A673 (cell line): ENCODE data around the gene RGS3. TPM values are rescaled to one million over a fixed set of nuclear protein-coding genes. Genes with fewer than 3 reads are reported as not detected.

Experiments
- BruUV-seq: library from RNA; stranded (reverse); fragments of 400-500 nt; replicated peaks from 2 replicates; lab custom pipeline; 2021; lab: Mats Ljungman, UMichigan
- CTCF ChIA-PET: fragments of 300-600 bp; sonication (Branson Sonifier 250); formaldehyde crosslinking; loops from one replicate; lab custom pipeline; 2022; ENCODE audit warnings: antibody characterized with exemption; lab: Charles Lee
- POLR2A ChIA-PET: fragments of 300-600 bp; sonication (Branson Sonifier 250); formaldehyde crosslinking; loops from one replicate; lab custom pipeline; 2022; ENCODE audit warnings: antibody characterized with exemption; ENCODE audit not compliant: low non-redundant PET; lab: Charles Lee
- DNase-seq: peaks from one replicate; pipeline ENCODE4 v3.0.0-alpha.2; 2015; ENCODE audit warnings: low spot score
- H3K27ac ChIP-seq: fragments of 200-600 bp; sonication (generic); 2 replicates; pipeline ENCODE4 v1.5.1; 2016; ENCODE audit warnings: mixed run types, low read depth, mild to moderate bottlenecking, mixed read lengths, antibody characterized with exemption, low read length; ENCODE audit not compliant: poor library complexity, severe bottlenecking
- H3K27me3 ChIP-seq: fragments of 200-600 bp; sonication (generic); replicated peaks from 2 replicates; pipeline ENCODE4 v1.6.1; 2017; ENCODE audit warnings: mixed run types, low read depth, mild to moderate bottlenecking, mixed read lengths, antibody characterized with exemption, low read length; ENCODE audit not compliant: insufficient read depth, poor library complexity
- H3K36me3 ChIP-seq: fragments of 200-600 bp; sonication (generic); 2 replicates; pipeline ENCODE4 v1.6.1; 2016; ENCODE audit warnings: mixed run types, mild to moderate bottlenecking, mixed read lengths, antibody characterized with exemption, low read length; ENCODE audit not compliant: insufficient read depth, poor library complexity, severe bottlenecking
- H3K4me1 ChIP-seq: fragments of 200-600 bp; sonication (generic); 2 replicates; pipeline ENCODE4 v1.6.1; 2017; ENCODE audit warnings: mixed run types, mild to moderate bottlenecking, mixed read lengths, antibody characterized with exemption, low read length; ENCODE audit not compliant: insufficient read depth, poor library complexity, severe bottlenecking
- H3K4me3 ChIP-seq: fragments of 200-600 bp; sonication (generic); 2 replicates; pipeline ENCODE4 v1.5.1; 2016; ENCODE audit warnings: low read depth, mixed run types, mild to moderate bottlenecking, mixed read lengths, low read length; ENCODE audit not compliant: poor library complexity, severe bottlenecking
- H3K9me3 ChIP-seq: fragments of 200-600 bp; sonication (generic); 2 replicates; pipeline ENCODE4 v1.6.1; 2016; ENCODE audit warnings: mixed run types, low read depth, mild to moderate bottlenecking, mixed read lengths, antibody characterized with exemption, low read length; ENCODE audit not compliant: poor library complexity, severe bottlenecking
- CTCF ChIP-seq: fragments of 300-800, 200-600 bp; sonication (generic); conservative IDR thresholded peaks from 2 replicates; pipeline ENCODE4 v1.5.1; 2017; ENCODE audit warnings: low read depth, mild to moderate bottlenecking, antibody characterized with exemption, low read length, moderate library complexity, mixed read lengths
- EZH2 ChIP-seq: fragments of 200-600 bp; sonication (generic); IDR thresholded peaks from 2 replicates; pipeline ENCODE4 v1.6.1; 2017; ENCODE audit warnings: borderline replicate concordance, low read depth, mild to moderate bottlenecking, mixed read lengths, antibody characterized with exemption, low read length; ENCODE audit not compliant: poor library complexity, severe bottlenecking
- intact Hi-C: fragments of 100-400 bp; cut with micrococcal nuclease; formaldehyde crosslinking; loops from one replicate; pipeline ENCODE4 v1.10.0; 2022; ENCODE audit not compliant: unreplicated experiment
- total RNA-seq: library from RNA; stranded (reverse); gene quantifications from 2 replicates; pipeline ENCODE4 v1.2.3, GENCODE V29; 2021

Gene RGS3
- total RNA-seq, 1 experiment from 2014 or later, result 19.2 TPM

GRCh38 chr9:113630386-113631136 lies 167.0 kb downstream of the RGS3 start:
- no peaks in the 10 kb centered on the region for H3K36me3 ChIP-seq
- intact Hi-C loops, result no loop called here
- BruUV-seq, result no TSS peak
- H3K9me3 ChIP-seq, result no peaks in the 10 kb centered on the region
- peaks cover 5% of the 10 kb centered on the region for H3K4me1 ChIP-seq
- no peaks in the 10 kb centered on the region for H3K27me3 ChIP-seq
- DNase-seq, result no peak
- no peak overlapping the region for H3K27ac ChIP-seq
- ChIA-PET CTCF (no interaction called here), POLR2A (no interaction called here)
- no peak overlapping the region for H3K4me3 ChIP-seq
- TF ChIP-seq EZH2 (no peak), CTCF (no peak)

GRCh38 chr9:113631137-113631765 lies 167.7 kb downstream of the RGS3 start:
- Histone ChIP-seq H3K4me1 (peaks cover 5% of the 10 kb centered on the region), H3K27me3 (no peaks in the 10 kb centered on the region), H3K9me3 (no peaks in the 10 kb centered on the region), H3K36me3 (no peaks in the 10 kb centered on the region), H3K27ac (no peak overlapping the region), H3K4me3 (no peak overlapping the region)
- intact Hi-C loops, result no loop called here
- POLR2A ChIA-PET, result no interaction called here
- DNase-seq, result no peak
- no TSS peak for BruUV-seq
- CTCF ChIA-PET, result no interaction called here
- no peak for TF ChIP-seq CTCF
- no peak for TF ChIP-seq EZH2

- Histone ChIP-seq H3K36me3 (no peaks in the 10 kb centered on the region), H3K9me3 (no peaks in the 10 kb centered on the region), H3K27me3 (no peaks in the 10 kb centered on the region), H3K27ac (no peak overlapping the region), H3K4me3 (no peak overlapping the region), H3K4me1 (peaks cover 5% of the 10 kb centered on the region)
- intact Hi-C loops, result no loop called here
- POLR2A ChIA-PET, result no interaction called here
- BruUV-seq, result no TSS peak
- CTCF ChIA-PET, result no interaction called here
- TF ChIP-seq CTCF, result no peak
- no peak for TF ChIP-seq EZH2
- no peak for DNase-seq
Observed at GRCh38 chr9:113631871-113632665, 168.5 kb downstream of the RGS3 start.
